RPMI7951 (cell line): ENCODE results near the gene EPHB4. TPM values are rescaled to one million over a fixed set of nuclear protein-coding genes. Genes with fewer than 3 reads are reported as not detected.
"Not testable (repeated sequence)": the region's sequence is repeated elsewhere in the genome, so short reads cannot be mapped to it uniquely, and the experiment has no call there.

ENCODE experiments used
- DNase-seq: peaks from one replicate; pipeline ENCODE4 v3.0.0-alpha.2; 2012; ENCODE audit warnings: low read depth
- total RNA-seq: library from RNA; depleted of rRNA; stranded (reverse); fragments of >200 nt; shearing (Covaris generic); gene quantifications from 2 replicates; pipeline ENCODE4 v1.2.3, GENCODE V29; 2014; rRNA removed

The EPHB4 gene
- total RNA-seq, result 24.6 and 27.0 TPM in 2 replicates

- DNase-seq, result peak; percentile 85
Observed at GRCh38 chr7:100827330-100828226, at the start of gene EPHB4. EPHB4 (minus strand) TSS chr7:100827523; CDS start chr7:100827030, 493 bp downstream.

GRCh38 chr7:100875356-100875751, 48.0 kb upstream of the EPHB4 start:
- DNase-seq, result peak; percentile 32

DNA sequence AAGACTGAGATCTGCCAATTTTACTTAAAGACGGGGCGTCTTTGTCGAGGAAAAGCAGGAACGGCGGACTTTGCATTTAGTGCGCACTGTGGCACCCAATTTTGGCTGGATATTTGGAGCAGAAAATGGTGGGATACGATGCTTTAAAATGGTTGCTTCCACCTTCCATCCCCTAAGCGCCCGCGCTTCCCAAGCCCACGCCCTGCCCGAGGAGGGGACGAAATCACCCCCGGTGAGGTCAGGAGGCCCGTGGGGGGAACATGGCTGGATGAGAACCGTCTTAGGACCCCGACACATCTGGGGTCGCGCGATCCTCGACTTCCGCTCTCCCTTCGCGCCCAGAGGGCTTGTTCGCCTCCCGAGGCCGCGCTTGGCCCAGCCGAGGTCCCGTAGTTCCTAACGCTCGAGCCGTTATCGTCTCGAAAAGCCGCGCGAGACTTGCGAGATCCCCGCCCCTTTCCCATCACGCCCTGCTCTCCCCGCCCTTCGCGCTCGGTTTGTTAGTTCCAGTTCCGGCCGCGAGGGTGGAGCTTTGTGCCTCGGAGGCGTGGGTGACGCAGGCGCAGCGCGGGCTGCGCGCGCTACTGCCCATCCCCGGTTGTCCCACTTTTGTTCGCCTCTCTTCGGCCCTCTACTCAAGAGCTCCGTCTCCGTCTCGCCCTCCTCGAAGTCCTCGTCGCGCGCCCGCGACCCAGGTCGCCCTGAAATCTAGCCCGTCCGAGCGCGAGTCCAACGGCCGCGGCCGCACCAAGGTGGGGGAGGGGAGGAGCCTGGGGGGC, 47.4 kb upstream of the EPHB4 start, which contains the start of gene SRRT:
SRRT (plus strand) TSS at position 527 of the 779 bp plus-strand sequence. CDS start 488 bp downstream, outside the sequence.
- DNase-seq, result peak; percentile 97

DNA sequence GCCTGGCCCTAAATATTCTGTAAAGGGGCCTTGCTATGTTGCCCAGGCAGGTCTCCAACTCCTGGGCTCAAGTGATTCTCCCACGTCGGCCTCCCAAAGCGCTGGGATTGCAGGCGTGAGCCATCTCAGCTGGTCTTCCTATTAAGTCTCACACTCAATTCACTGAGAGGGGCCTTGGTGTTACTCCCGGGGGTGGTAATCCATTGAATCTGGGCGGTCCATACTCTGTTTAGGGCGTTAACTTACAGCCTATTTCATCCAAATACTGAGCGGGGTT, 46.9 kb upstream of the EPHB4 start:
- no peak for DNase-seq

- DNase-seq, result no peak
Observed at GRCh38 chr7:100873599-100874299, 46.4 kb upstream of the EPHB4 start.

DNA sequence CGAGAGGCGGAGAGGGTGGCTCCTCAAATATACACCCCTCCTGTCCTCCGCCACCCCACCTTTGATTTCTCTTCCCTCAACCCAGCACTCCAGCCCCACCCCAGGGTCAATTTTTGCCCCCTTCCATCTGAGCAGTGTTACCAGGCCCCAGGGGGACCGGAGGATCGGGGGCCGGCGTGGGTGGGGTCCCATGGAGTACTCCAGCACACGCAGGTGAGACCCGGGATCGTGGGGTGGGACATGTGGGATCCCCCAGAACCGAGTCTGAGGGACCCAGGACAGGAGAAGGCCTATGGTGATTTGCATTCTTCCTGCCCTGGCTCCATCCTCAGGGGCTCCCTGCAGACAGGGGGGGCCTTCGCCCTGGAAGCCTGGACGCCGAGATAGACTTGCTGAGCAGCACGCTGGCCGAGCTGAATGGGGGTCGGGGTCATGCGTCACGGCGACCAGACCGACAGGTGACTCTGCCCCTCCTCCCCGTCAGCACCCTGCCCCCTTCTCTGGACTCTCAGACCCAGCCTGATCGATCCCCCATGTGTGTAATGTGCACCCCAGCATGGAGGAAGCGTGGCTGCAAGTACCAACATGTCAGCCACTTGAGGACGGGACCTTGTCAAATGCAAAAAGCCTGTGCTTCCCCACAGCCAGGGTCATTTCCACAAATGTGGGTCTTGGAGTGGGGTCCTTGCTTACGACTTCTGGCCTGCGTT, 40.6 kb upstream of the EPHB4 start:
- DNase-seq, result no peak

GRCh38 chr7:100867040-100867775, 39.9 kb upstream of the EPHB4 start, which contains the start of gene TRIP6:
TRIP6 (plus strand) TSS chr7:100867387; CDS start chr7:100867498, 111 bp downstream.
- DNase-seq, result peak; percentile 92

GRCh38 chr7:100866729-100867039, 39.4 kb upstream of the EPHB4 start:
- DNase-seq, result no peak

- DNase-seq, result no peak
Observed at GRCh38 chr7:100865938-100866728, 38.8 kb upstream of the EPHB4 start.

DNA sequence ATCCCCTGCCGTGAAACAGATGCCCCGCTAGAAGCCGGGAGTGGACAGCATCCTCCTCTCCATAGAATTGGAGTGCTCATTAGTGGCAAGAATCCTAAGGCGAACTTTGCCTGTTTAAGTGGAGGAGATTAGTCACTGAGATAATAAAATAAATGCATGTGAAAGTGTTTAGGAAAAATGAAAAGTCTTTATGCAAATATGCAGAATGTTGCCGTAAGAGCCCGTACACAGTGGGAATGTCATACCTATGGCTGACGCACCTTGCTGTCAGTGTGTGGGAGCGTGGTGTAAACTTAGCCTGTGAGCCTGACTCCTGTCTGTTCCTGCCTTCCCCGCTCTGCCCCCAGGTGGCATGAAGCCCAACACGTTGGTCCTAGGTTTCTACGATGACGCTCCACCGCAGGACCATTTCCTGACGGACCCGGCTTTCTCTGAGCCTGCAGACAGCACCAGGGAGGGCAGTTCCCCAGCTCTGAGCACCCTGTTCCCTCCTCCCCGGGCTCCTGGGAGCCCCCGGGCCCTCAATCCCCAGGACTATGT, 38.1 kb upstream of the EPHB4 start:
- no peak for DNase-seq

- no peak for DNase-seq
Observed at GRCh38 chr7:100864263-100864845, 37.0 kb upstream of the EPHB4 start.

- peak; percentile 99 for DNase-seq
Observed at GRCh38 chr7:100863406-100863950, 36.2 kb upstream of the EPHB4 start.

DNA sequence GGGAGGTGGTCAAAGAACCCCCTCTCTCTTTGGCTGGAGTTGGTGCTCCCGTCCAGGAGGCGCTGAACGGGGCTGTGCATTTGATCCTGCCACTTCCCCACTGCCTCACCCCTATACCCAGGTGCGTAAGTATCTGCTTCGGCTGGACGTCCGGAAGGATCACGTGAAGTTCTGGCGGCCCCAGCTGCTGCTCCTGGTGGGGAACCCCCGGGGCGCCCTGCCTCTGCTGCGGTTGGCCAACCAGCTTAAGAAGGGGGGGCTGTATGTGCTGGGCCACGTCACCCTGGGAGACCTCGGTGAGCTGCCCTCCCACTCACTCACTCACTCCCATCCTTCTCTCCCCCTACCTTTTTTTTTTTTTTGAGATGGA, 34.3 kb upstream of the EPHB4 start:
- DNase-seq, result no peak

- DNase-seq, result no peak
Observed at GRCh38 chr7:100860702-100861615, 33.6 kb upstream of the EPHB4 start.

DNA sequence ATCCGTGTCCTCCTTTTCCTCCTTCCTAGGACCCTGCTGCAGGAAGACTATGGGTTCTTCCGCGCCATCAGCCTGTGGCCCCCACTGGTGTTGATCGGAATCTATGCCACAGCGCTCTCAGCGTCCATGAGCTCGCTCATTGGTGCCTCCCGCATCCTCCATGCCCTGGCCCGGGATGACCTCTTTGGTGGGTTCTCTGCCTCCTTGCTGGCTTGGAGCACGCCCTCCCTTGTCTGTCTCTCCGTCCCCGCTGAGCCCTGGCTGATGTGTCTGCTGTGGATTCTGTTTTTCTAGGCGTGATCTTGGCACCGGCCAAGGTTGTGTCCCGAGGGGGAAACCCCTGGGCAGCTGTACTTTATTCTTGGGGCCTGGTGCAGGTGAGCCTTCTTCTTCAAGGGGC, 32.5 kb upstream of the EPHB4 start:
- DNase-seq, result no peak

GRCh38 chr7:100856871-100857282, 29.6 kb upstream of the EPHB4 start:
- DNase-seq, result no peak

DNA sequence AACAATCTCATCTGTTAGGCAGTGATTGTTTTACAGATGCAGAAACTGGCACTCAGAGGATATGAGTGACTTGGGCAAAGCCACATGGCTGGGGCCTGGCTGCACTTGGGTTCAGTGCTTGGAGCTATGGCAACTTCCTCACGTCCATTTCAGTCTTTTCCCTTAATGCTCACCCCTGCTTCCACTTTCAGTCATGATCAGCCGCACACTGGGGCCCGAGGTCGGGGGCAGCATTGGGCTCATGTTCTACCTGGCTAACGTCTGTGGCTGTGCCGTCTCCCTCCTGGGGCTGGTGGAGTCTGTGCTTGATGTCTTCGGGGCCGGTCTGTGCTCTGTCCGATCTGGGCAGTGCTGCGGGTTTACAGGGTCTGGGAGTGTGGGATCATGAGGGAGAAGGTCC, 28.2 kb upstream of the EPHB4 start:
- DNase-seq, result no peak

DNA sequence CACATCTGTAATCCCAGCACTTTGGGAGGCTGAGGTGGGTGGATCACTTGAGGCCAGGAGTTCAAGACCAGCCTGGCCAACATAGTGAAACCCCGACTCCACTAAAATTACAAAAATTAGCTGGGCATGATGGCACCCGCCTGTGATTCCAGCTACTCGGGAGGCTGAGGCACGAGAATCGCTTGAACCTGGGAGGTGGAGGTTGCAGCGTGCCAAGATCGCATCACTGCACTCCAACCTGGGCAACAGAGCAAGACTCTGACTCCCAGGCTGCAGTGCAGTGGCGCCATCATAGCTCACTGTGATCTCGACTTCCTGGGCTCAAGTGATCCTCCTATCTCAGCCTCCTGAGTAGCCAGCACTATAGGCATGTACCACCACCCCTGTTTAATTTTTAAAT, 27.6 kb upstream of the EPHB4 start:
- not testable (repeated sequence) for DNase-seq
